Measurements from ENCODE around the gene OR5B2.
A peak's percentile ranks its signal among the peaks of the same experiment; 100 is the strongest.
"Not testable (repeated sequence)": the region's sequence is repeated elsewhere in the genome, so short reads cannot be mapped to it uniquely, and the experiment has no call there.

OR5B2 gene

DNA sequence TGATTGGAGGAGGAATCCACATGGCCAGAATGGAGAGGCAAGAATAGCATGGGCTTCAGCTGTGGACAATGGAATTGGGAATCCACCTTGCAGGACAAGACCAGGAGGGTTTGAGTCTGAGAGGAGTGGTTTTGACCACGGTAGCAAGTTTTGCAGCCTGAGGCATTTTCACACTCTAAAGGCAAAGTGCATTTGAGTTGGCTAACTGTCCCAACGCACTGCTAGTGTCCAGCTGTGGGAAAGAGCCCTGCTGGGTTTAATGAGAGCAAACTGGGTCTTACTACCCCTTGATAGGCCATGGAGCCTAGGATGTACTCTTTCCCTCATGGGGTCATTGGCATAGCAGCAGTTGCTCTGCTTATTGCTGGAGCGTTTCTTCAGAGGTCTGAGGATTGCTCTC is at the start of gene OR5B2:
Gene OR5B2, minus strand, starts transcription at position 101 of the 400 bp plus-strand sequence. CDS start 4,860 bp downstream, outside the sequence.
- no peak for DNase-seq (ENCODE audit: low read depth)

DNA sequence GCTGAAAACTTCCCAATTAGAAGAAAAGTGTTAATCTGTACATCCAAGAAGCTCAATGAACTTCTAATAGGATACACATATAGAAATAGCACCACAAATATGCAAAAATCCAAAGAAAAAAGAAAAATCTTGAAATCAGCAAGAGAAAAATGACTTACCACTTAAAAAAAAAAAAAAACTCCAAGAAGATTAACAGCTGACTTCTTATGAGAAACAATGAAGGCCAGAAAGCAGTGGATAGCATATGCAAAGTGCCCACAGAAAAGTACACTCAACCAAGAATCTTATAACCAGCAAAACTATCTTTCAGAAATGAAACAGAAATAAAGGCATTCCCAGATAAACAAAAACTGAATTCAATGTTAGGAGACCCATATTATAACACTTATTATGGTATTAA is 44.0 kb upstream of the OR5B2 start:
- DNase-seq (ENCODE audit: low read depth), result peak; percentile 3

DNA sequence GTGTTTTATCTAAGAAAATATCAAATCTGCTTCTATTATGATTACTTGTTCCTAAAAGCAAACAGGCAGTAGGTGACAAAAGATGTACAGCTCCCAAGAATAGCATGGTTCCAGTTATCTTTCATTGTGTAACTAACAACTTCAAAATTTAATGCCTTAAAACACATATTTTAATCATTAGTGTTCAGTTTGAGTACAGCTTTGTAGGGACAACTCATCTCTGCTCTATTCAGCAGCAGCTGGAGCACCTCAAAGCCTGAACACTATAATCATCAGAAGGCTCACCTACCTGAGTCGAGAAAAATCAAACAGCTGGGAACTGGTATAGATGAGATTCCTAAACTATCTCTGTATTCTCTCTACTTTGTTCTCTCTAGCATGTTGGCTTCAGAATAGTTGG is 38.4 kb upstream of the OR5B2 start:
- DNase-seq (ENCODE audit: low read depth), result peak; percentile 9

DNA sequence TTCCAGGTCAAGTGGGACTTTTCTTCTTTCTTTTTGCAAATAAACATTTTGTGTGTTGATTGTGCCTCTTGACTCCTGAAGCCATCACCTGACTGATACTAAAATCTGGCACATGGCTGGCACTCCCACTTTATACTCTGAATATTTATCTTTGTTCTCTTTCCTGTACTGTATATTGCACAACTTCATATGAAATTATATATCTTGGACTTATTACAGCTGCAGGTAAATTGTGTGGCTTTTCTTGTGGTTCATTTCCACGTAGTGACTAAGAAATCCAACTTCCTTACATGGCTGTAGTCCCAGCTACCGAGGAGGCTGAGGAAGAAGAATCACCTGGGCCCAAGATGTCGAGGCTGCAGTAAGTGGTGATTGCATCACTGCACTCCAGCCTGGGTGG is 37.8 kb upstream of the OR5B2 start:
- peak; percentile 0 for DNase-seq (ENCODE audit: low read depth)

DNA sequence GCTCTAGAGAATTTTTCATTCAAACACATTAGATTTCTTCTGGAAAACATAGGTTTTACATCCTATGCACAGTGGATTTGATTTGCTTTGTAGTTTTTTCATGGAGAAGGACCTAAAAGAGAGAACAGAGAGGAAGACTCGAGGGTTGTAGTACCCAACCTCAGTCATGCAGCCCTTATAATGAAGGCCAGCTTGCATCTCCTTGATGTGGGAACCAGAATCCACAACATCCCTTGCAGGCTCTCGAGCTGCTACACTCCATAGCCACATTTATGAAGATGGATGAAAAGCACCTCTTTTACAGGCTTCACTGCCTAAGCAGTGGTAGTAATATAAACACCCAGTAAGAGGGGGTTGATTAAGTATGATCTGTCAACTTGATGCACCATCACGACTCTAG is 23.7 kb upstream of the OR5B2 start:
- no peak for DNase-seq (ENCODE audit: low read depth)

DNA sequence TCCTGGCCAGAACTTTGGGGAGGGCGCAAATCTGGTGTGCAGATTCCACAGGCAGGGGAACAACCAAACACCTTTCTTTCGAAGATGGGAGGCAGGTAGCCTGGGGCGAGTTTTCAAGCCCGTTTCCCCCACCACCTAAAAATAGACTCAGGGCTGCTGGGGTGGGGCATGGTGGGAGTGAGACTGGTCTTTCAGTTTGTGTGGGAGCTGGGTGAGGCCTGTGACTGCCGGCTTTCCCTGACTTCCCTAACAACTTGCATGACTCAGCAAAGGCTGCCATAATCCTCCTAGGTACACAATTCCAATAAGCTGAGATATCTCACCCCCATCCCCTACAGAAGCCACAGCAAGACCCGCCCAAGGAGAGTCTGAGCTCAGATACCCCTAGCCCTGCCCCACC is 18.4 kb upstream of the OR5B2 start:
- no peak for DNase-seq (ENCODE audit: low read depth)

DNA sequence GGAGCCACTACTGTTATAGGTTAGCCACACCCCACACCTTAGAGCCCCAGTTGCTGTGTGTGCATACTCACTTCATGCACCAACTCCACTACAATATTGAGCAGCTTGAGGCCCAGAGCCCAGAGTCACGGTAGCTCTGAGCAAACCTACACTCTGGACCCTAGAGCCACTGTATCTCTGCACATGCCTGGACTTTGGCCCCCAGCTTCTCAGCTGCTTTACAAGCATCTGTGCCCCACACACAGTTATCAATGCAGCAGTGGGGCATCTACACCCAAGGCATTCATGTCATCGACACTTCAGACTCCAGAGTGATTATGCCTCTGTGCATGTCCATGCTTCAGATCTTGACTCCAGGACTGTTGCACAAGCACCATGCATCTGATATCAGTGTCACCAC is 16.4 kb upstream of the OR5B2 start:
- no peak for DNase-seq (ENCODE audit: low read depth)

DNA sequence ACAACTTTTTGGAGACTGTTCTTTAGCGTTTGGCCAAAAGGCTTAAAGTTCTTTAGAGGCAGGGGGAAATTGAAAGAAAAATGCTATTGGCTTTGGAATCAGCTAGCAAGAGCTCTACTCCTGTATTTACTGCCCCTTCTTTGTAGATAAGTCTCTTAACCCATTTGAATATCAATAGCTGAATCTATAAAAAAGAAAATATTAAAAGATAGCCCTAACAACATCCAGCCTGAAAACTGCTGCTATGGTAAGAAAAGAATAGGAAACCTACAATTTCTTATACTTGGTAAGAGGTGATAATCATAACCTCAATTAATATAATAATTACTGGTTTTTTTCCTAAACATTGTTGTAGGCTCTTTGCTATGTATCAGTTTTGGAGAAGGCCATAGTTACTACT is 14.2 kb upstream of the OR5B2 start, which contains the start of gene OR5B12:
Gene OR5B12, minus strand, starts transcription at position 101 of the 400 bp plus-strand sequence. CDS start 2,085 bp downstream, outside the sequence.
- DNase-seq (ENCODE audit: low read depth), result no peak

DNA sequence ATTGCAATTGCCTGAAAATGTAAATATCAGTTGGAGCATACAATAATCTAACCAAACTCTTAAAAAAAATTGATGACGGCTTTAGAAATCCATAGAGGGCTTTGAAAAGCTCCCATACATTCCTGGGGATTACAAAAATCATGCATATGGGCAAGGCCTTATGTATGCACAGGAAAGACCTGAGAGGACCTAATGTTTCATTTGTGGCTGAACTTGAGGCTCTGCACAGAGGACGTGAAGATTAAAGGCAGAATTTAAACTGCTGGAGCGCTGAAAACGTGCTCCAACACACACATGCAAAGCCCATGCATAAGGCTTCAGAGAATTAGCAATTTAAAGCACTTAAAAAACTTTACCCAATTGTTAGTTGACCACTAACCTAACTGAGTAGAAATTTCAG is 10.6 kb upstream of the OR5B2 start:
- no peak for DNase-seq (ENCODE audit: low read depth)

DNA sequence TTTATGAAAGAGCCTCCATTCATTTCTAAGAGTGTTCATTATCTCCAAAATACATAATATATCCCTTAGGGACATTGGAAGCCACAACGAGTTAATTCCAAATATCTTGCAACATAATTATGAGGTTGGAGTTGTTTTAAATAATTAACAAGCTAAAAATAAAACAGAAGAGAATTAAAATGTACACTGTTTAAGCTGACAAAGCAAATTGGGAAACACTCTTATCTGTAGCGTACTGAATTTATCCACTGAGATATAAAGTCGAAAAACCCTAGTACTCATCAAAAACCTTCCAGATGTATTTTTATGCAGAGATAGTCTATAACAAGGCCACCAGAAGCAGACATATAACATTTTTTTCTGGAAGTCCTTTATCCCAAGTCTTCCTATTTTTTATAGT is 6.3 kb upstream of the OR5B2 start:
- no peak for DNase-seq (ENCODE audit: low read depth)

DNA sequence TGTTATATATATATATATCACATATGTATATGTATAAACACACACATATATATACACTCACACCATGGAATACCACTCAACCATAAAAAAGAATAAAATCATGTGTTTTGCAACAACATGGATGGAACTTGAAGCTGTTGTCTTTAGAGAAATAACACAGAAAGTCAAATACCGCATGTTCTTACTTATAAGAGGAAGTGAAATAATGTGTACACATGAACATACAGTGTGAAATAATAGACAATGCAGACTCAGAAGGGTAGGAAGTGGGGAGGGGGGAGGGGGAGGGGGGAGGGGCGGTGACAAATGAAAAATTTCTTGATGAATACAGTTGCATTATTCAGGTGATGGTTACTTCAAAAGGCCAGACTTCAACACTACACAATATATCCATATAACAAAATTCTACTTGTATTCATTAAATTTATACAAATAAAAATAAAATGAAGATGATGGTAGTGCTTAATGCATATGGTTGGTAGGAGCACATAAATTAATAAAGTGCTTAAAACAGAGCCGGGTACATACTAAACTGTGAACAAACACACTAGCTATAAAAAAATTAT is 5.8 kb upstream of the OR5B2 start:
- DNase-seq (ENCODE audit: low read depth), result no peak

DNA sequence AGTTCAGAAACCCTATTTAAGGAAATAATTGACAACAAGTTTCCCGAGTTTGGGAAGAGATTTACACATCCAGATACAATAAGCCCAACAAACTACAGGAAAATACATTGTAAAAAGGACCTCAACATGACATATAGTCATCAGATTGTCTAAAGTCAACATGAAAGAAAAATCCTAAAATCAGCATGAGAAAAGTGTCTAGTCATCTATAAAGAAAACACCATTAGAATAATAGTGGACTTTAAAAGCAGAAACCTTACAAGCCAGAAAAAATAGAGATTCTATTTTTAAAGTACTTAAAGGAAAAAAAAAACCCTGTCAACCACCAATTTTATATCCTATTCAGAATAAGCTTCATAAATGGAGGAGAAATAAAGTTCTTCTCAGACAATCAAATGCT is 1.4 kb upstream of the OR5B2 start:
- DNase-seq (ENCODE audit: low read depth), result no peak

DNA sequence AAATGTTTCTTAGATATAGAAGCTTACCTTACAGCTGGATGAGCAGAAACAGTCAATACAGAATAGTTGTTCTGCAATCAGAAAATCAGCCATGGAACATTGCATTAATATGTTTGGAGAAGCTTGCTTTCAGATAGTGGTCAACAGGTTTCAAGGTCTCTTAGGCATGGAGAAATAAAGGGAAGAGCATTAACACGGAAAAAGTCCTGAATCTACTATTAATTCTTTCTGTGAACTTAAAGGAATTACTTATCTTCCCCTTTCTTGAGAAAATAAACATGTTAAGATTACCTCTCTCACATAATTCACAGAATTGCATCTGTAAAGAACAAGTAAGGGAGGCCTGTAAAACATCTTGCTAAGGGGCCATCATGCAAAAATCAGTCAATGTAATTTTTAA is 21.1 kb downstream of the OR5B2 start, which contains the start of gene OR5B3:
Gene OR5B3, minus strand, starts transcription at position 101 of the 400 bp plus-strand sequence. CDS start 3,465 bp downstream, outside the sequence.
- DNase-seq (ENCODE audit: low read depth), result no peak

DNA sequence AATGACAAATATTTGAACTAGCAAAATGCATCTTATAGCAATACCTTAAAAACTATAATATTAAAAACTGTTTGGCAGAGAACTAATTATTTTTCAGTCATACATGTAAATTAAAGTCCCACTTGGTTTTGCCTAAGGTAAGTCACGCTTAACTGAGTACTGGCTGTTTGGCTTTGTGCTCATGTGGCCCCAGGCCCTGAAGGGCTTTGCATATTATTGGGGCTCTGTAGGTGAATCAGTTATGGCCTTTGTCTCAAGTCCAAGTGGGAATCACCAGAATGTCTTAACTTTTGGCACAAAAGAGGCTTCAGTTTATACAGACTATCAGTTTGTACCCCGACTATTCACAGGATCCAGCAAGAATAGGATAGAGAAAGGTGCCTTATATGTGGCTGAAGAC is 28.3 kb downstream of the OR5B2 start:
- DNase-seq (ENCODE audit: low read depth), result not testable (repeated sequence)

DNA sequence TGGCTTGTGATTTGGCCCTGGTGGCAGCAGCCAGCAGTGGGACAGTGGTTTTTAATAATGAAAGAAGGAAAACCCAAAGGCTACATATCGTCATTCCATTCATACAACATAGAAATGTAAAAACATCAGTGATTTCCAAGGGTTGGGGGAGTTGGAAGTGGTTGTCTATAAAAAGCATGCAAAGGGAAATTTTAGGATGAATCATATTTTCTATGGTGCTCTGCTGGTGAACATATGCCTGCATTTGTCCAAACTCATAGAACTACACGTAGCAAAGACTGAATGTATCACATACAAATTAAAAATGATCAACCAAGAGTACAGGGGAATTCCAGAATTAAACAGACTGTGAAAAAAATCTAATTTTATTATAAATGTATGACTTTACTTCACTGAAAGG is 32.3 kb downstream of the OR5B2 start:
- DNase-seq (ENCODE audit: low read depth), result peak; percentile 19

DNA sequence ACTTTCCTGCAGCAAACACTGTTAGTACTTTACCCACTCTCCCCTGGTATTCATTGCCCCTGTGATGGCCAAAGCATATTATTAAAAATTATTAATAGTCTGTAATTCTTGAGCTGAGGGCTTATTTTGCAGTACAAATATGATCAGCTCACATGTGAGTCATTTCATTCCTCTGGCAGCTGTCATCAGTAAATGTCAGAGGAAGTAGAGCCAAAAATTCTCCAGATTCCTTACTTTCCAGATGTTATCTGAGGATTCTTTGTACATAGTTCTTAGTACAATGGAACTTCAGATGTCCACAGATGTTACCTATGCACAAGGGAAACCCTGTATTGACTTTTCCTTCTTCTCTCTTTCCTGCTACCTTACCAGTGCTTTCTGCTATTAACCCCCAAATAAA is 33.7 kb downstream of the OR5B2 start:
- DNase-seq (ENCODE audit: low read depth), result peak; percentile 92

DNA sequence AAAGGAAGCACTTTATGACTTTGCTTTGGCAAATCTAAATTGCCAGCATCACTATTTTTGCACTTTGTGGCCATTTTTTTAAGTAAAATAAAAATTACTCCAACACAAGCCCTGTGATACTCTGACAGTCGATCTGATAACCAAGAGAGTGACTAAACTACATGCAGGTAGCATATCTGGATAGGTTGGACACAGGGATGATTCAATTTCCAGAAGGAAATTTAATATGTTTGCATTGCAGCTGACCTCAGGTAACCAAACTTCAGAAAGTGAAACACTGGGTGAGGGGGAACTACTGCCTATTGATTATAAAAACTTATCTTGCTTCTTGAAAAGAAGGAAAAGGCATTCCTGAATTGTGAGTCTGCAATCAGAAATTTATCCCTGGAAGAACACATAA is 35.2 kb downstream of the OR5B2 start:
- DNase-seq (ENCODE audit: low read depth), result peak; percentile 32

DNA sequence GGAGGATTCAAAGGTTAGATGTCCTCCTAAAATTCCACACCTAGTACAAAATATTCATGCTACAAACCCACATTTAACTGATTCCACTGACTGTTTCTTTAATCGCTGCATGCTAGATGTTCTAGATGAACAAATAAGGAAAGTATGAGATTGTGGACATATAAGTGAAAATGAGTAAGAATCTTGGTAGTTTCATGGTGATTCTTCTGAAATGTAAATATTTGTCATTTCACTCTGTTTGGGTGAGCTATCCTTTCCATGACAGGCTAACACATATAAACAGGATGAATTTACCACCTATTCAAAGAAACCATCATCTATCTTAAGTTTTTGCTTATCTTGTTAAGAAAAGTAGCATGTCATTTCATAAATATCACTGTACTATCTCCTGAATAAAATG is 36.0 kb downstream of the OR5B2 start:
- peak; percentile 70 for DNase-seq (ENCODE audit: low read depth)

DNA sequence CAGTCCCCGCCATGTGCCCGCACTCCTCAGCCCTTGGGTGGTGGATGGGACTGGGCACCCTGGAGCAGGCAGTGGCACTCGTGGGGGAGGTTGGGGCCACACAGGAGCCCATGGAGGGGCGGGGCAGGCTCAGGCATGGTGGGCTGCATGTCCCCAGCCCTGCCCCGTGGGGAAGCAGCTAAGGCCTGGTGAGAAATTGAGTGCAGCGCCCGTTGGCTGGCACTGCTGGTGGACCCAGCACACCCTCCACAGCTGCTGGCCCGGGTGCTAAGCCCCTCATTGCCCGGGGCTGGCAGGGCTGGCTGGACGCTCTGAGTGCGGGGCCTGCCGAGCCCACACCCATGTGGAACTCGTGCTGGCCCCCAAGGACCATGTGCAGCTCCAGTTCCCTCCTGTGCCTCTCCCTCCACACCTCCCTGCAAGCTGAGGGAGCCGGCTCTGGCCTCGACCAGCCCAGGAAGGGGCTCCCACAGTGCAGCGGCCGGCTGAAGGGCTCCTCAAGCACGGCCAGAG is 37.3 kb downstream of the OR5B2 start:
- no peak for DNase-seq (ENCODE audit: low read depth)

Measured in ELR (cell line).